Measurements from ENCODE around the gene FBXO31. TPM values are rescaled to one million over a fixed set of nuclear protein-coding genes. Genes with fewer than 3 reads are reported as not detected.
"Not testable (repeated sequence)": the region's sequence is repeated elsewhere in the genome, so short reads cannot be mapped to it uniquely, and the experiment has no call there.

FBXO31 gene
- polyA plus RNA-seq, 12 donors, result 21.0 to 28.1 (median 24.9) TPM; not detected in 1

GRCh38 chr16:87344165-87344930 is 39.2 kb downstream of the FBXO31 start:
- no peak for DNase-seq

- DNase-seq, result no peak
Observed at GRCh38 chr16:87343753-87344050, 39.9 kb downstream of the FBXO31 start.

GRCh38 chr16:87342978-87343752 is 40.4 kb downstream of the FBXO31 start:
- DNase-seq, result no peak

GRCh38 chr16:87342504-87342903 is 41.1 kb downstream of the FBXO31 start:
- DNase-seq, result no peak

GRCh38 chr16:87340198-87340597 is 43.4 kb downstream of the FBXO31 start:
- DNase-seq, result no peak

GRCh38 chr16:87339724-87340105 is 43.9 kb downstream of the FBXO31 start:
- not testable (repeated sequence) for DNase-seq

DNA sequence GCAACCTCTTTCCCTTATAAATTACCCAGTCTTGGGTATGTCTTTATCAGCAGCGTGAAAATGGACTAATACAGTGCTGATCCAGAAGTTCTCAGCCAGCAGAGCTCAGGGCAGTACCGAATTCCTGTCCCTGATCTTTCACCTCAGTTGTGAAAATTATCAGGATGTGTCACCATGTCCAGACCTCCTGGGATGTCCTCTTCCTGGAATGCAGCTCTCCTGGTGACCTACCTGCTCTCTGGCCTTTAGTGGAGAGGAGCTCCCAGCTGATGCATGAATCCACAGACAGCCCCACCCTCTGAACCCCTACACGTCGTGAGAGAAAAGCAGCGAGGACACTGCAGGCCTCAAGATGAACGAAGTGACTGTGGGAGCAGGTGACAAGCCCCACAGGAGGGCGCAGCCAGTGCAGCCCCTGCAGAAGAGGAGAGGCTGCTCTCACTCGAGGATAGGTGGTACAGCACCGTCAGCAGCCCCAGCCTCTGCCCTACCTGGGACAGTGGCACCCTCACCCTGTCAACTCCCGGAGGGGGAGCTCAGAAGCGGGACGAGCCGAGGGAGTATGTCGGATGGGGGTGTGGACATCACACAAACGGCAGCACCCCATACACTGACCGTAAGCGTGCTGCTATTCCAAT is 44.4 kb downstream of the FBXO31 start:
- no peak for DNase-seq

GRCh38 chr16:87338155-87338765 is 45.3 kb downstream of the FBXO31 start:
- no peak for DNase-seq

GRCh38 chr16:87337262-87337771 is 46.3 kb downstream of the FBXO31 start:
- DNase-seq, result no peak

DNA sequence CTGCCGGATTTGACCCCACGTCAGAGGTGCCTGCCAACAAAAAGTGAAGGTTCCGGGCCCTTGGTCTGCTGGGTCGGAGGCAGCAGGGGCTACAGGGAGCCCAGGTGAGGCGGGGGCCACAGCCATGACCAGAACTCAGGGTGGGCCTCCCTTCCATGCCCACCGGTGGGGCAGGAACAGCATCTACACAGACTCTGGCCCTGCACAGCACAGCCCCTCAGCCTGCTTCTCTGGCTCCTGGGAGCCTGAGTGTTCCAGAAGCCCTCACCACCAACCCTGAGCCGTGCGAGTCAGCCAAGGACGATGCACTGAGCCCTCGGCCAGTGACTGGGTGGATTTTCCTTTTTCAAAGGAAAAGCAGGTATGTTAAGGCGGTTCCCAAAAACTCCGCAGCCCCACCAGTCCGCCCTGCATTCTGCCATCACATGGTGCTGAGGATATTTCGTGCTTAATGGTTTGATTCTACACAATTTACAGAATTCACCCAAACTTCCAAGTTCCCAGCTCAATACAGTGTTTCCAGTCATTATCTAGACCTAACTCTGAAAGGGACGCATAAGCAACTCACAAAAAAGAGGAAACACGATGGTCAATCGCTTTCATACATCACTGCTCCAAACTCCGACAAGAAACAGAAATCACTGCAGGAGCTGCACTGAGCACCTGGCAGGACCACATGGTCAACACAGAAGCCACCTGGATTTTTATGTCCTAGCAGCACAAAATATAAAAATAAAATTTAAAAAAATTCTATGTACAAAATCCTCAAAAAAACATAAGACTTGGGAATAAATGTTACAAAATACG is 46.9 kb downstream of the FBXO31 start:
- DNase-seq, result no peak

DNA sequence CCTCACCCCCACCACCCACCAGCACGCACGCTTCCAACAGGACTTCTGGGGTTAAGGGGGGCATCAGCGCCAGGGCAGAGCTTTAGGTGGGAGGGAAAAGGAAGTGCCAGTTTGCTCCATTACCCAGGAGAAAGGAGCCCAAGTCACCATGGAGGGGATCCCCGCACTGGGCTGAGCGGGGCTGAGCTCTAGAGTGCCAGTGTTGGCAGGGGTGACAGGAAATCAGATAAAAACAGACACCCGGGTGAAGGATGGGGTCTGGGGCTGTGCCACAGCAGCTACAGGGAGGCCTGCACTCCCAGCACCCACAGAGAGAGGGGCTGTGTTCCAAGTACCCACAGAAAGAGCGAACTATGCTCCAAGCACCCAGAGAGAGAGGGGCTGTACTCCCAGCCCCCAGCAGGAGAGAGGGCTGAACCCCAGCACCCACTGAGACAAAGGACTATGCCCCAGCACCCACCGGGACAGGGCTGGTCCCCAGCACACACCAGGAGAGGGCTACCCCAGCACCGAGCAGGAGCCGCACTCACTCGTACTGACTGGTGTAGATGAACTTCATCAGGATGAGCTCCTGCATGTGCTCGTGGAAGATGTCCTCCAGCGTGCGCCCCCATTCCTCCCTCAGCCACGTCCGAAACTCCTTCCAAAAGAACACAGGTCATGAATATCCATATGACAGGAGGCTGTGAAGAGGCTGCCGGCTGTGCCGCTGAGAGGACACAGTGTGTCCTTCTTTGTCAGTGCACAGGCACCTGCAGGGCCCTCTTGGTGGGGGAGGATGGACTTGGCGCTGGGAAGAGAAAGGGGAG is 47.7 kb downstream of the FBXO31 start:
- no peak for DNase-seq

DNA sequence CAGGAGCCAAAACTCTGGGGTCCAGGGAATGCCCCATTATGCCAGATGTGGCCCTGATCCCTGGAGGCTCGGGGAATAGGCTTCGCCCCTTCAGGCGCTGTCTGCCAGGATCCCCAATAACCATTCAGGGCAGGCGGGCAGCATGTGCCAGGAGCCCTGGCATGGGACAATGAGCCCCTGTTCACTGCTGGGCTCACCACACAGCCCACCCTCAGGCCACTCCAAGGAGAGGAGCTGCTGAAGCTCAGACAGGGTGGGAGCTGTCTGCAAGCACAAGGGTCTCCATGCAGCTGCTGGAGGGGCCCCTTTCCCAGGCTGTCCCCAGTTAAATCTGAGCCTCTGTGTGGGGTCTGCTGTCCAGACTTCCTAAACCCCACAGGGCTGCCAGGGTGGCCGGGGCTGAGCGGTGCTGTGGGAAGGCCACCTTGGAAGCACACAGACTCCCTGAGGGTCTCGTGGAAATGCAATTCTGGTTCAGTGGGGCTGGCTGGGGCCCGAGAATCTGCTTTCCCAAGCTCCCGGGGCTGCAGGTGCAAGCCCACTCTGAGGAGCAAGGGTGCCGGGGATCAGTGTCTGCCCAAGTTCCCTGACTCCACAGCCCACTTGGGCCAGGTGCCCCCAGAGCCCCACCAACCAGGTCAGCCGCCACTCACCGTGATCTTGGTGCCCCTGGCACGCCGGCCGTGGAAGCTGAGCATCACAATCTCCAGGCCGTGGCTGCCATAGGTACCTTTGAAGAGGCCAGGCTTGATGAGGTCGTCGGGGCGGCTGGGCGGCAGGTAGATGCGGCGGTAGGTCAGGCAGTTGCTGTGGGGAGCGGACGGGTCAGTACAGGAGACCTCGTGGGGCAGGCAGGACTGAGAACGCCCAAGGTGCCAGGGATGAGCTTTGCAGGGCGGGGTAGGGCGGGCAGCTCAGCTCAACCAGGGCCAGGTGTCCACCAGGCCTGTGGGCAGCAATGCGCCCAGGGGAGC is 48.6 kb downstream of the FBXO31 start:
- no peak for DNase-seq

GRCh38 chr16:87333581-87334331 is 49.8 kb downstream of the FBXO31 start:
- DNase-seq, result no peak

GRCh38 chr16:87333101-87333500 is 50.5 kb downstream of the FBXO31 start:
- no peak for DNase-seq

DNA sequence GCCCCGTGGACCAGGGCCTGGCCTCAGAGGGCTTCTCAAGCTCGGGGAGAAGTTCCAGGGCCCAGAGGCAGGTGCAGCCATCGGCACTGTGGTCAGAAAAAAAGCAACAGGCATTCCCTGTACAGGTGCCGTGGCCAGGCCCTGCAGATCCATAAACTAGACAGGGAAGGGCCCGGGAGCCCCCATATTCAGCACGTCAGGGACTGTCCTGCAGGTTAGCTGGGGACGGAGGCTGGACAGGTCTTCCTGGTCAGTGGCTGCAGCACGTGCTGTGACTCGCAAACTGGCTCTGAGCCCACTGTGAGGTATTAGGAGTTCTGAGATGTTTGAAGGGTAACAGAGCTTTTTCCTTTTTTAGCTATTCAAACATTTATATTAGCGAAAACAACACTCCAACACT is 51.4 kb downstream of the FBXO31 start:
- DNase-seq, result no peak

GRCh38 chr16:87331241-87331801 is 52.3 kb downstream of the FBXO31 start:
- DNase-seq, result no peak

- DNase-seq, result no peak
Observed at GRCh38 chr16:87330646-87331045, 52.9 kb downstream of the FBXO31 start.

DNA sequence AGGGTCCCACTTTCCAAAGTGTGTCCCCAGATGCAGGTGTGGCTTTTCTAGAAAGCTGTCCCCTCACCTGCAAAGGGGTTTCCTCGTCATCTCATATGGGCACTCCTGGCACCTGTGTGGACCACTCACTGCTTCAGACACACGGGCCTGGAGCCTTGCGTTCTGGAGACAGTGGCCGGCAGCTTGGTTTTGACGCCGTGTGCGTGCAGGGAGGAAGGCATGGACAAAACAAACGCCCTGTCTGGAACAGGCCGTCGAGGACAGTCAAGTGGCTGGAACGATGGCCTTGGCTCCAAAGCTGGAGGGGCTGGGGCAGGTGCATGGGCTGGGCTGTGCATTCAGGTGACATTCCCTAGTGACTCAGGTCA is 53.3 kb downstream of the FBXO31 start:
- no peak for DNase-seq
